Esophagus muscularis mucosa (tissue), 4 donors: Measurements from ENCODE around the gene NARF.

Source experiments
- EP300 ChIP-seq: sonication (generic); formaldehyde crosslinking; IDR thresholded peaks from one replicate; pipeline ENCODE4 v1.6.1; 2017; ENCODE audit warnings: antibody characterized with exemption
- POLR2A ChIP-seq: fragments of 450-650 bp; IDR thresholded peaks from one replicate; pipeline ENCODE4 v1.6.1; 2017; ENCODE audit warnings: antibody characterized with exemption, moderate library complexity, mild to moderate bottlenecking, low read depth
- POLR2AphosphoS5 ChIP-seq, 2 donors: sonication (generic); formaldehyde crosslinking; IDR thresholded peaks; one replicate each; pipeline ENCODE4 v1.6.1; 2017; ENCODE audit warnings: antibody characterized with exemption in 2 of 2
- TF ChIP-seq, protein P1 (sequence below), 3 experiments: fragments of 200-600 bp in 2 of 3; fragments of 450-650 bp in 1 of 3; sonication (generic) in 2 of 3; IDR thresholded peaks; one replicate each; pipeline ENCODE4 v1.5.1; 2017 to 2019; ENCODE audit warnings: antibody characterized with exemption in 3 of 3, mild to moderate bottlenecking in 2 of 3, moderate library complexity in 1 of 3

DNA sequence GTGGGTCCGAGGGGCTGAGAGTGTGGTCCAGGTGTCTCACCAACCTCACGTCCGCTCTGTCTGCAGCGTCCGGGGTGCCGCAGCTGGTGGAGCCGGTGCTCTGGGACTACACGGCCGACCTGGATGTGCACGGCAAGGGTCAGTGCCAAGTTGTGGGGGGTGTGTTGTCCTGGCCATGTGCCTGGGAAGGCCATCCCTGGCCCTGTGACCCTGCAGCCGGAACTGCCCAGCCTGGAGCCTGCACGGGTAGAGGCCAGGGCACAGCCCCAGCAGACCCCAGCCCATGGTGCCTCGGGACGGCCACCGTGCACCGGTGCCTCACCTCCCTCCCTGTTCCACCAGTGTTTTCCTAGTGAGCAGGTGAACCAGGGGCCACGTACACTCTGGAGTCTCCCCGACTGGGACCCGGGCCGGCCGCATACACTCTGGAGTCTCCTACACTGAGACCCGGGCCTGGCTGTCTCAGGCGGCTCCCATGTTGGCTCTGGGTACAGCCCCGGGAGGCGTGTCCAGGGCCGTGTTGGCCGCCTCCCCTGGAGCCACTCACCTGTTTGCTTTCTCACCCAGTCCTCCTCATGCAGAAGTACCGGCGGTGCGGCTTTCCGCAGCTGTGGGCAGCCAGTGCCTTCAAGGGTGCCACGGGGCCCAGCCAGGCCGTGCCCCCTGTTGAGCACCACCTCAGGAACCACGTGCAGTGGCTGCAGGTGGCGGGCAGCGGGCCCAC is 21.8 kb upstream of the NARF start:
- TF ChIP-seq, protein P1, sequence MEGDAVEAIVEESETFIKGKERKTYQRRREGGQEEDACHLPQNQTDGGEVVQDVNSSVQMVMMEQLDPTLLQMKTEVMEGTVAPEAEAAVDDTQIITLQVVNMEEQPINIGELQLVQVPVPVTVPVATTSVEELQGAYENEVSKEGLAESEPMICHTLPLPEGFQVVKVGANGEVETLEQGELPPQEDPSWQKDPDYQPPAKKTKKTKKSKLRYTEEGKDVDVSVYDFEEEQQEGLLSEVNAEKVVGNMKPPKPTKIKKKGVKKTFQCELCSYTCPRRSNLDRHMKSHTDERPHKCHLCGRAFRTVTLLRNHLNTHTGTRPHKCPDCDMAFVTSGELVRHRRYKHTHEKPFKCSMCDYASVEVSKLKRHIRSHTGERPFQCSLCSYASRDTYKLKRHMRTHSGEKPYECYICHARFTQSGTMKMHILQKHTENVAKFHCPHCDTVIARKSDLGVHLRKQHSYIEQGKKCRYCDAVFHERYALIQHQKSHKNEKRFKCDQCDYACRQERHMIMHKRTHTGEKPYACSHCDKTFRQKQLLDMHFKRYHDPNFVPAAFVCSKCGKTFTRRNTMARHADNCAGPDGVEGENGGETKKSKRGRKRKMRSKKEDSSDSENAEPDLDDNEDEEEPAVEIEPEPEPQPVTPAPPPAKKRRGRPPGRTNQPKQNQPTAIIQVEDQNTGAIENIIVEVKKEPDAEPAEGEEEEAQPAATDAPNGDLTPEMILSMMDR (IDR thresholded peaks at IDR 0.05) = no peak
- no peak for TF ChIP-seq POLR2A
- TF ChIP-seq POLR2AphosphoS5 (IDR thresholded peaks at IDR 0.05) = no peak
- TF ChIP-seq EP300 = no peak
